H7 (cell line): ENCODE results near the gene VMAC. TPM values are rescaled to one million over a fixed set of nuclear protein-coding genes. Genes with fewer than 3 reads are reported as not detected.

ENCODE experiments used
- DNase-seq: peaks from one replicate; pipeline ENCODE4 v3.0.0; 2012
- H3K27me3 ChIP-seq: 2 replicates; pipeline ENCODE4 v1.6.0; 2011; ENCODE audit warnings: mild to moderate bottlenecking, low read length; ENCODE audit not compliant: control insufficient read depth, insufficient read depth
- H3K36me3 ChIP-seq: replicated peaks from 2 replicates; pipeline ENCODE4 v1.5.1; 2011; ENCODE audit warnings: low read length; ENCODE audit not compliant: control insufficient read depth, insufficient read depth
- H3K4me3 ChIP-seq: 2 replicates; pipeline ENCODE4 v1.5.1; 2011; ENCODE audit warnings: low read depth, mild to moderate bottlenecking, control low read depth, low read length, moderate library complexity; ENCODE audit not compliant: insufficient read depth
- total RNA-seq: library from RNA; depleted of rRNA; stranded (reverse); fragments of >200 nt; shearing (Covaris generic); gene quantifications from 2 replicates; pipeline ENCODE4 v1.2.3, GENCODE V29; 2014

The VMAC gene
- total RNA-seq, 1 experiment from 2014 or later, result 2.1 TPM

DNA sequence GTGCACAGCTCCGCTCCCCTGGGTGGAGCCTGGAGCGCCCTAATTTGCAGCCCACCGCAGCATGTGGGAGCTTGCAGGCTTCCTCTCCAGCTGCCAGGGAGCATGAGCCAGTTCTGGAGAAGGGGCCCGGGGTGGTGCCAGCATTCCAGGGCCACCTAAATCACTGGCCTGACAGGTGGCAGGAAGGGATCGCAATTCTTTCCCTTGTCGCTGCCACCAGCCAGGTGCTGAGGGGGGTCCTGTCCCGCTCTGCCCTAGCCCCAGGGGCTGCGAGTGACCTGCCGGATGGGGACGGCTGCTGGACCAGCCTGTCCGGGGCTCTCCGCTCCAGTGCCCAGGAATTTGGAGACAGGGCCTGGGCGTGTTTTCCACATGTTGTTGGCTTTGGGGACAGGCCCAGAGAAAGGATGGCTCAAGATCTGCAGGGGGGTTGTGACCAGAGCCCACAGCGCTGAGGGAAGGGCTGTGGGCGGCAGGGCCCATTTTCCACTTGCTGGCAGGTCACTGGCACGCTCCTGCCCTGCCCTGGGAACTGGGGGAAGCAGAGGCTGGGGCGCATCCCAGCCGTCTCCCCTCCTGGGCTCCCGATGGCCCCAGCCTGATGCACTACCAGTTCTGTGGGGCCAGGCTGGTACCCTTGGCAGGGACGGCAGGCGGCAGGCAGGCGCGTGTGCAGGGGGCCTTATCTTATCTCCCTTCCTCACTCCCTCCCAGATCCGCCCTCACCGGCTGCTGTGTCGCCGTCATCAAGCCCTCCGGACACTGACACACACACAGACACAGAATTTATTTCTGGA lies 10.6 kb upstream of the VMAC start:
- H3K27me3 ChIP-seq, result no peaks in the 10 kb centered on the region; the same call in 1 of the 2 replicates
- DNase-seq, result peak; percentile 74
- peaks cover 2% of the 10 kb centered on the region for H3K36me3 ChIP-seq
- H3K4me3 ChIP-seq, result no peak overlapping the region

GRCh38 chr19:5894704-5895349 lies 9.8 kb upstream of the VMAC start:
- no peak overlapping the region for H3K4me3 ChIP-seq
- peak; percentile 36 for DNase-seq
- peaks cover 2% of the 10 kb centered on the region for H3K36me3 ChIP-seq
- H3K27me3 ChIP-seq, result no peaks in the 10 kb centered on the region; the same call in 1 of the 2 replicates

- no peak overlapping the region for H3K4me3 ChIP-seq
- no peaks in the 10 kb centered on the region; the same call in 1 of the 2 replicates for H3K27me3 ChIP-seq
- DNase-seq, result no peak
- H3K36me3 ChIP-seq, result peaks cover 2% of the 10 kb centered on the region
These were observed 9.3 kb upstream of the VMAC start for GRCh38 chr19:5895409-5895808.

GRCh38 chr19:5895890-5896289 lies 8.8 kb upstream of the VMAC start:
- H3K36me3 ChIP-seq, result peaks cover 2% of the 10 kb centered on the region
- H3K27me3 ChIP-seq, result no peaks in the 10 kb centered on the region; the same call in 1 of the 2 replicates
- no peak overlapping the region for H3K4me3 ChIP-seq
- no peak for DNase-seq

GRCh38 chr19:5896365-5897076 lies 8.2 kb upstream of the VMAC start:
- peaks cover 3% of the 10 kb centered on the region for H3K36me3 ChIP-seq
- no peak for DNase-seq
- no peaks in the 10 kb centered on the region; the same call in 1 of the 2 replicates for H3K27me3 ChIP-seq
- H3K4me3 ChIP-seq, result no peak overlapping the region

DNA sequence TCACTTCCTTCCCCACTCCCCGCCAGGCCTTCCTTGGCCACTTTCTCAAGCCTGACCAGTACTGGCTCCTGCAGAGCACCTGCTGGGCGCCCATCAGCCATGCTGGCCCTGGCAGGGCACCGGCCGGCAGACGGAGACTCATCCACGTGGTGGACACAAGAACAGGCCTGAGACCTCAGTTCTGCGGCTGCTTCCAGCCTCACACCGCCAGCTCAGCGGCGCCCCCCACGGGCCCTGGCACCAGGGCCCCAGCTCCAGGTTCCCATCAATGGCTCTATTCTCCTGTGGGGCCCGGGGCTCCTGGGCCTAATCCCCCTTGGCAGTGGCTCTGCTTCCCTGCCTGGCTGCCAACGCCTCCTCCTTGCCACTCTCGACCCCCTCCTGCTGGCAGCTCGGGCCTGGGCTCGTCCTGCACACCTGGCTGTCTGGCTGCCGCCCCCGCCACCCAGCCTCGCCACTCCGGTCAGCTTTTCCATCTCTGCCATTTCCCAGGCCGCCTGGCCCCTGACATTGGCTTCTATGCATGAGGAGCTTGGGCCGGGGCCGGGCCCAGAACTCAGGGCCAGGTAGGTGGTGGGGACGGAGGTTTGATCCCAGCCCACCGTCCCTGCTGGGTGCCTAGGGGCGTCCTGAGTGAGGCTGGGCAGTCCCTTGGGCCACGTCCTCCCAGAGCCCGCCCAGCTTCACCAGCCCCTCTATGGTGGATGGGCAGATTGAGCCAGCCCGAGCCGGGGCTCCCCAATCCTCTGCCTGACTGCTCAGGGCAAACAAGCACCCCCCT lies 7.3 kb upstream of the VMAC start:
- H3K27me3 ChIP-seq, result no peaks in the 10 kb centered on the region
- H3K36me3 ChIP-seq, result peaks cover 3% of the 10 kb centered on the region
- H3K4me3 ChIP-seq, result no peak overlapping the region
- DNase-seq, result peak; percentile 86

GRCh38 chr19:5899728-5900526 lies 4.7 kb upstream of the VMAC start:
- peaks cover 3% of the 10 kb centered on the region for H3K36me3 ChIP-seq
- H3K4me3 ChIP-seq, result no peak overlapping the region
- no peak for DNase-seq
- H3K27me3 ChIP-seq, result no peaks in the 10 kb centered on the region

DNA sequence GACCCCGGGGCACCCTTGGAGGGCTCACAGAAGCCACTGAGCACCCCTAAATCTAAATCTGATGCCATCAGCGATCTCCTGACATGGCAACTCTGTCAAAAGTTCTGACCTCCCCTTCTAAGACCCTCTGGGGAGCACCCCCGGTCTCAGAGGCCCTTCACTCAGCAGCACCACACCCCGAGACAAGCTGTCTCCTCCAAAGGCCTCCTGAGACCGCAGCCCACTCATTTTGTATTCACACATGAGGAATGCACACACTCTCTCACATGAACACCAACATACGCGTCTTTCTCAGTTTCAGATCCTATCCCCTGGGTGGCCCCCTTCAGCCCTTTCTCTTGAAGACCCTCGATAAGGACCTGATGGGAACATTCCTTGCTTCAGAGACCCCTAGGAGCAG lies 3.7 kb upstream of the VMAC start:
- DNase-seq, result no peak
- Histone ChIP-seq H3K36me3 (peaks cover 1% of the 10 kb centered on the region), H3K27me3 (no peaks in the 10 kb centered on the region), H3K4me3 (no peak overlapping the region)

DNA sequence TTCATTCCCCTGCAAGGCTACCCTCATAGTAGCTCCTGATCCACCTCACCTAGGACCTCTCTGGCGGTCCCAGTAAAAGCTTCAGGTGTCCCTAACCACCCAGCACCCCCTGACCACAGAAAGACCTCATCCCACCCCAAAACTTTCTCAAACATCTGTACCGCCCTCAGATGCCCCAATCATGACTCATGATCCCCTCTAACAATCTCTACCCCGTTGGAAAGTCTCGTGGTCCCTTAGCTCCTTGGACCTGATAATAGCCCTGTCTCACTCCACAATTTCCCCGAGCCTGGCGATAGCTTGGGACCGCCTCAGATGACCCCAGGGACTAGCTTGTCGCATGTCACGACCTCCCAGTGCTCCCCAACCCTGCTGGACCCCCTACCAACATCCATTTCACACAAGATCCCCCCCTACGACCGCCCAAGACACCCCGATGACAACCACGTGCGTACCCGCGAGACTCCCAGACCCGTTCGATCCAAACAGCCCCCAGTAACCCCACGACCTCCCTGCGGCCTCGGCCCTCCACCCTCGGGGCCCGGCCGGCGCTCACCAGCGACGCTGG lies 1.5 kb upstream of the VMAC start:
- no peaks in the 10 kb centered on the region for H3K27me3 ChIP-seq
- H3K4me3 ChIP-seq, result peak overlapping the region; percentile 96
- DNase-seq, result no peak
- H3K36me3 ChIP-seq, result peaks cover 1% of the 10 kb centered on the region

DNA sequence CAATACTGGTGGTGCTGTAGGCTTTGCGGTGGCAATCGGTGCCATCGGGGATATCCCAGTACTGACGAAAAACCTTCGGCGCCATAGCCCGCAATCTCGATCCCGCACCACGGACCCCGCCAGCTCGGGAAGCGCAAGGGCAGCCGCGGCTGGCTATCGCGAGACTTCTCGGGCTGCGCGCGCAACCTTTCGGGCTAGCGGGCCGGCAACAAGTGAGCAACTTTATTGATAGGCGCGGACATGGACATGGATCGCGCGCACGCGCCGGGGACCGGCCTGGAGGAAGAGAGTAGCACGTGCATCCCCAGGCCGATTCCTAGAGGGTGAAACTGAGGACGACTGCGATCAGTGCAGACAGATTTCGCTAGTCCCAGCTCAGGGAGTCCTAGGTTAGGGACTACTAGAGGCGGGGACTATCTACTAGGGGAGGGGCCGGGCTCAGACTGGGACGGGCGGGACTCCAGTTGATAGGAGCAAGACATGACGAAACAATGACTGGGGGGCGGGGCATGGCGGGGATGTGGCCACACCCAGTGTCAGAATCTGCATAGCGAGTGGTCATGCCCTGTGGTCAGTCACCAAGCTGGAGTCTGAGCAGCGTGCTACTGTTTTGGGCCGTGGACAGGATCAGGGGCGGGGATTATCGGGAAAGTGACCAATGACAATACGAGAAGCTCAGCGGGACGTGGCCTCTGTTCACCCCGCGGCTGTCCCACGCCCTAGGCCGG lies 884 bp upstream of the VMAC start, which contains the start of gene NDUFA11:
Gene NDUFA11 (minus strand): TSS at position 167 of the 728 bp plus-strand sequence. CDS start 82 bp downstream, at position 85.
- H3K4me3 ChIP-seq, result peak within 1 kb of the TSS; percentile 96
- H3K27me3 ChIP-seq, result no peaks in the 10 kb centered on the region
- peak; percentile 98 for DNase-seq
- H3K36me3 ChIP-seq, result peaks cover 1% of the 10 kb centered on the region

- Histone ChIP-seq H3K4me3 (peak overlapping the region; percentile 64), H3K36me3 (peaks cover 1% of the 10 kb centered on the region)
These were observed 574 bp downstream of the VMAC start for GRCh38 chr19:5905114-5905778.

GRCh38 chr19:5907241-5907640 lies 2.6 kb downstream of the VMAC start:
- Histone ChIP-seq H3K4me3 (no peak overlapping the region), H3K36me3 (no peaks in the 10 kb centered on the region), H3K27me3 (no peaks in the 10 kb centered on the region)
- no peak for DNase-seq

More at GRCh38 chr19:5905114-5905778, 574 bp downstream of the VMAC start:
- no peaks in the 10 kb centered on the region for H3K27me3 ChIP-seq
- no peak for DNase-seq
